ENCODE data around the gene ADIRF.

The ADIRF gene

DNA sequence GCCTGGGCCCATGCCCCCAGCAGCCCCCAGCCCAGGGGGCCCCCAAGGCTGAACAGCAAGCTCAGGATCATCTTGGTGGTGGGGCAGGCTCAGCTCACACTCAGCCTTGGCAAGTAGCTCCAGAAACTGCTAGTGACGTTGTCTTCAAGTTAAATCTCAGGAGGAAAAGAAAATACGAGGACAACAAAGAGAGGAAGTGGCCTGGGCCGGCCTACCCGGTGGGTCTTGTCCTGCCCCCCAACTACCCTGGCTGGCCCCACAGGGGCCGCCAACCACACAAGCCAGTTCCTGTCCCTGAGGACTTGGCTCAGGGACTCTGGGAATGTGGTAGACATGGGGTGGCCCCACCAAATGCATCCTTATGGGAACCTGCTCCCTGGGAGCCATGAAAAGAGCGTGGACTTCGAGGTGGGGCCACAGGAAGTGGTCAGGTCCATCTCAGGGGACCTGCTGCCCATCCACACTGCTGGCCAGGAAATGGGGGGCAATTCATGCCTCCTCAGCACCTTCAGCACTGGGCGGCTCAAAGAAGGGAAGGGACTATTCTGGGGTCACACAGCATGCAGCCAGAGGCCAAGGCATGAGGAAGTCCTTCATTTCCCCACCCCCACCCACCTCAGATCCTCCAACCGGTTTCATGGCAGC, 10.7 kb upstream of the ADIRF start, which contains the start of gene MMRN2:
TSS of gene MMRN2 (minus strand) at position 145 of the 645 bp plus-strand sequence. CDS start at position 71, 74 bp downstream.
- H3K4me3 ChIP-seq (ENCODE audit: low read length): peak within 1 kb of the TSS; percentile 78
- no peaks in the 10 kb centered on the region for H3K27me3 ChIP-seq (replicated peaks; ENCODE audit: control insufficient read depth, insufficient read depth, low read length)
- no peak for DNase-seq (ENCODE audit: low read depth)
- H3K4me1 ChIP-seq (ENCODE audit: control insufficient read depth, insufficient read depth, low read length): peaks cover 58% of the 10 kb centered on the region
- no peaks in the 10 kb centered on the region for H3K9me3 ChIP-seq (ENCODE audit: control insufficient read depth, low read length)
- peak within 1 kb of the TSS; percentile 80 for H3K9ac ChIP-seq (ENCODE audit: low read length)
- H3K36me3 ChIP-seq (ENCODE audit: control insufficient read depth, insufficient read depth, low read length, severe bottlenecking): no peaks in the 10 kb centered on the region

DNA sequence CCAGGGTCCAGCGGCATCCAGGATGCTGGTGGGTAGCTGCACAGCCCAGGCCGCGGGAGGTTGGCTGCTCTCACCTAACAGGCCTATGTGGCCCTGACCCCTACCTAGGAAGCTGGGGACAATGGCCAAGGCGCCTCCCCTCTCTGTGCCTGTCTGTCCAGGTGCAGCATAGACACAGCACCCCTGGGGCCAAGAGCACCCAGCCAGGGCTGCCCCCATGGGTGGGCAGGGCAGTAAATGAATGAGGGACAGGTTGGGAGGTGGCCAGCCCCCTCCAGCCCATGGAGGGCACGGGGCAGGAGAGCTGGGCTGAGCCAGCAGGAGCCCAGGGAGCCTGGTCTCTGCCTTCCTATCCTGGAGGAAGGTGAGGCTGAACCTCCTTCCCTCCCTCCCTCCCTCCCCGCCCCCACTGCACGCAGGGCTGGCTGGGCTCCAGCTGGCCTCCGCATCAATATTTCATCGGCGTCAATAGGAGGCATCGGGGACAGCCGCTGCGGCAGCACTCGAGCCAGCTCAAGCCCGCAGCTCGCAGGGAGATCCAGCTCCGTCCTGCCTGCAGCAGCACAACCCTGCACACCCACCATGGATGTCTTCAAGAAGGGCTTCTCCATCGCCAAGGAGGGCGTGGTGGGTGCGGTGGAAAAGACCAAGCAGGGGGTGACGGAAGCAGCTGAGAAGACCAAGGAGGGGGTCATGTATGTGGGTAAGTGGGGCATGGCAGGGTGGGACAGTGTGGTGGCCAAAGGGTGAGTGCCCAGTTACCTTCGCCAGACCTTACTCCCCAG, 10.0 kb upstream of the ADIRF start, which contains the start of gene SNCG:
TSS of gene SNCG (plus strand) at position 484 of the 785 bp plus-strand sequence. CDS start at position 583, 99 bp downstream.
- DNase-seq (ENCODE audit: low read depth): no peak
- H3K36me3 ChIP-seq (ENCODE audit: control insufficient read depth, insufficient read depth, low read length, severe bottlenecking): no peaks in the 10 kb centered on the region
- no peaks in the 10 kb centered on the region for H3K9me3 ChIP-seq (ENCODE audit: control insufficient read depth, low read length)
- no peaks in the 10 kb centered on the region for H3K27me3 ChIP-seq (replicated peaks; ENCODE audit: control insufficient read depth, insufficient read depth, low read length)
- peak within 1 kb of the TSS; percentile 78 for H3K4me3 ChIP-seq (ENCODE audit: low read length)
- H3K9ac ChIP-seq (ENCODE audit: low read length): peak within 1 kb of the TSS; percentile 80
- H3K4me1 ChIP-seq (ENCODE audit: control insufficient read depth, insufficient read depth, low read length): peaks cover 57% of the 10 kb centered on the region

DNA sequence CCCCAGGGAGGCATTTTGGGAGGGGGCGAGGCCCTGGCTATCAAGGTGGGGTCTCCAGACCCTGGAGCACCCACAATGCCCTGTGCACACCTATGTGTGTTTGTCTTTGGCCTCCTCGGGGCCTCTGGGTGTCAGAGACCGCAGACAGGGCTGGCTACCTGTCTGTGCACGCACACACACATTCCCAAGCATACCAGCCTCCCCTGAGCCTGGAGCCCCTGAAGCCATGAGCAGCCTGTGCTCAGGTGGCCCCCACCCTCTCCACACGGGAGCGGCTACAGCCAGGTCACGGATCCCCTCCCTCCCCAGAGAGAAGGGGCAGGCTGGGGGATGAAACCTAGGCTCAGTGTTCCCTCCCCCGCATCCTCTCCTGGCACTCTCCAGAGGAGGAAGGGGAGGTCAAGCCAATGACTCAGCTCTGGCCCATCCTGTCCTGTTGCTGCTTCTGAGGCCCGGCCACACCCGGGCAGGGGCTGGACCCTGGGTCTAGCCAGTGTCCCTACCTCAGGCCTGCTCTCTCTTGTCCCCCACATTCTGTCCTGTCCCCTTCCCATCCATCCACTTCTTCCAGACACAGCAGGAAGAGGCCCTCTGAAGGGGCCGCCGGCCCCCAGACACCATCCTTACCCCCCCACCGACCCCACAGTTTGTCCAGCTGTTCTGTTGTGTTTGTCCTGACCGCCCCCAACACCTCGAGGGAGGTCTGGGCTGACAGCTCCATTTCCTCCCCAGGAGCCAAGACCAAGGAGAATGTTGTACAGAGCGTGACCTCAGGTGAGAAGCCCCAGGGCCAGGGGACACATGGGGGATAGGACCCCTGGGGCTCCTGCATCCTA, 9.2 kb upstream of the ADIRF start:
- peak; percentile 62 for DNase-seq (ENCODE audit: low read depth)
- Histone ChIP-seq H3K36me3 (ENCODE audit: control insufficient read depth, insufficient read depth, low read length, severe bottlenecking) (no peaks in the 10 kb centered on the region), H3K27me3 (replicated peaks; ENCODE audit: control insufficient read depth, insufficient read depth, low read length) (no peaks in the 10 kb centered on the region), H3K9me3 (ENCODE audit: control insufficient read depth, low read length) (no peaks in the 10 kb centered on the region), H3K4me3 (ENCODE audit: low read length) (peak overlapping the region; percentile 78), H3K9ac (ENCODE audit: low read length) (peak overlapping the region; percentile 80), H3K4me1 (ENCODE audit: control insufficient read depth, insufficient read depth, low read length) (peaks cover 49% of the 10 kb centered on the region)

DNA sequence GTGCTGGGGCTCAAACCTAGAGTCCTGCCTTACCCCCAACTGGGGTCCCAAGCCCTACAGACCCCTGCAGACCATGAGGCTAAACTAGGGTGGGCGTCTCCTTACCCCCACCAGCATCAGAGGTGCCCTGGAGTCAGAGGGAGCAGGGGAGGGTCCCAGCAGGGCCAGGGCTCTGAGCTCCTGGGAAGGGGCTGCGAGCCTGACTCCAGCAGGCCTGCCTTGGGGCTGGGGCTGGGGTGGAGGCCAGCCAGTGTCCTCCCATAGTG, 8.6 kb upstream of the ADIRF start:
- Histone ChIP-seq H3K36me3 (ENCODE audit: control insufficient read depth, insufficient read depth, low read length, severe bottlenecking) (no peaks in the 10 kb centered on the region), H3K4me1 (ENCODE audit: control insufficient read depth, insufficient read depth, low read length) (peaks cover 43% of the 10 kb centered on the region), H3K4me3 (ENCODE audit: low read length) (peak overlapping the region; percentile 78), H3K27me3 (replicated peaks; ENCODE audit: control insufficient read depth, insufficient read depth, low read length) (no peaks in the 10 kb centered on the region), H3K9ac (ENCODE audit: low read length) (peak overlapping the region; percentile 80), H3K9me3 (ENCODE audit: control insufficient read depth, low read length) (no peaks in the 10 kb centered on the region)
- no peak for DNase-seq (ENCODE audit: low read depth)

DNA sequence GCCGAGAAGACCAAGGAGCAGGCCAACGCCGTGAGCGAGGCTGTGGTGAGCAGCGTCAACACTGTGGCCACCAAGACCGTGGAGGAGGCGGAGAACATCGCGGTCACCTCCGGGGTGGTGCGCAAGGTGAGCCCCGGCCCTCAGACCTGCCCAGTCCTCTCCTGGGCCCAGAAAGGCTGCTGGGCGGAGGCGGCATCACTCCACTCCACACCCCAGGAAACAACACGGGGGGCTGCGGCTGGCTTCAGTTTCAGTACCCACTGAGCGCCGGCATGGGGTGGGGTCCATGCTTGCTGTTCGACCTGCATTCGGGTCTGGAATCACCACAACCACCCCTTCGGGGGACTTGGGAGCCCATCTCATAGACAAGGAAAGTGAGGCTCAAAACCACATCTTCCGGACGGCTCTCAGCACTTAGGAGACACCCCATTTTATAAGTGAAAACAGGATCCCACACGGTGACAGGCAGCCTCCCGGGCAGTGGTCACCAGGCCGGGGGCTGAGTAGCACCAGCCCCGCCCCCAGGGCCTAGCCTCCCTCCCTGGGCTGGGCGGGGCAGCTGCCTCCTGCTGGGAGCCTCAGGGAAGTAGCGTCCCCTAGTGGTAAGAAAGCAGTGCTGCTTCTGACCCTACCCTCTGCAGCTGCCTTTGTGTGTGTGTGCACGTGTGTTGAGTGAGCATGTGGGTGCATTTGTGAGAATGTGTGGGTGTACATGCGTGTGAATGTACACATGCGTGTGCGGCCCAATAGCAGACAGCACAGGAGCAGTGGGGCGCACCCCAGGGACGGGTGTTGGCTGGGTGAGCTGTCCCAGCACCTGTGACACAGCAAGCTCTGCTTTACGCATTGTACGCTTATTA, 8.0 kb upstream of the ADIRF start:
- Histone ChIP-seq H3K4me1 (ENCODE audit: control insufficient read depth, insufficient read depth, low read length) (peaks cover 38% of the 10 kb centered on the region), H3K9me3 (ENCODE audit: control insufficient read depth, low read length) (no peaks in the 10 kb centered on the region), H3K36me3 (ENCODE audit: control insufficient read depth, insufficient read depth, low read length, severe bottlenecking) (no peaks in the 10 kb centered on the region), H3K27me3 (replicated peaks; ENCODE audit: control insufficient read depth, insufficient read depth, low read length) (no peaks in the 10 kb centered on the region), H3K4me3 (ENCODE audit: low read length) (peak overlapping the region; percentile 78), H3K9ac (ENCODE audit: low read length) (peak overlapping the region; percentile 80)
- DNase-seq (ENCODE audit: low read depth): peak; percentile 81

DNA sequence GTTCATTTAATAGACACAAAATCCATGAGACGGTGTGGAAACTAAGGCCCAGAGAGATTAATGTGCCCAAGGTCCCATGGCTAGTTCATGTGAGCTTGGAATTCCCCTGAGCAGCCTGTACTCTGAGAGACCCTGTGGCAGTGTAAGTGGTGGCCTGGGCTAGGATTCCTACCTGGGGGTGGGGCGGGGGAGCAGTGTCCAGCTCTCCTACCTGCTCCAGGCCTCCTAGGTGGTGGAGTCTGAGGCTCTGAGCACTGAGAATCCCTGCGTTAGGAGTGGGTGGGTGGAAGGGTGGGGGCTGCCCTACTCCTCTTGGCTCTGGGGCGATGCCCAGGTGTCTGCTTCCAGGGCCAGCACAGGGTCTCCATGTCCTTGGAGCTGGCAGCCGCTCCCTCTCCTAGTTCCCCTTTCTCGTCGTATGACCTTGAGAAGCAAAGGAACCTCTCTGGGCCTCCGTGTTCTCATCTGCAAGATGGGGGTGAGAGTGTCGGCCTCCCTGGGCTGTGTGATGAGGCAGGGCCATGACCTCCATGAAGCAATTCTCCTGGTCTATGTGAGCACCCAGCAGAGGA, 7.3 kb upstream of the ADIRF start:
- no peak overlapping the region for H3K4me3 ChIP-seq (ENCODE audit: low read length)
- H3K4me1 ChIP-seq (ENCODE audit: control insufficient read depth, insufficient read depth, low read length): peaks cover 37% of the 10 kb centered on the region
- no peaks in the 10 kb centered on the region for H3K27me3 ChIP-seq (replicated peaks; ENCODE audit: control insufficient read depth, insufficient read depth, low read length)
- no peak for DNase-seq (ENCODE audit: low read depth)
- no peaks in the 10 kb centered on the region for H3K36me3 ChIP-seq (ENCODE audit: control insufficient read depth, insufficient read depth, low read length, severe bottlenecking)
- no peaks in the 10 kb centered on the region for H3K9me3 ChIP-seq (ENCODE audit: control insufficient read depth, low read length)
- peak overlapping the region; percentile 15 for H3K9ac ChIP-seq (ENCODE audit: low read length)

DNA sequence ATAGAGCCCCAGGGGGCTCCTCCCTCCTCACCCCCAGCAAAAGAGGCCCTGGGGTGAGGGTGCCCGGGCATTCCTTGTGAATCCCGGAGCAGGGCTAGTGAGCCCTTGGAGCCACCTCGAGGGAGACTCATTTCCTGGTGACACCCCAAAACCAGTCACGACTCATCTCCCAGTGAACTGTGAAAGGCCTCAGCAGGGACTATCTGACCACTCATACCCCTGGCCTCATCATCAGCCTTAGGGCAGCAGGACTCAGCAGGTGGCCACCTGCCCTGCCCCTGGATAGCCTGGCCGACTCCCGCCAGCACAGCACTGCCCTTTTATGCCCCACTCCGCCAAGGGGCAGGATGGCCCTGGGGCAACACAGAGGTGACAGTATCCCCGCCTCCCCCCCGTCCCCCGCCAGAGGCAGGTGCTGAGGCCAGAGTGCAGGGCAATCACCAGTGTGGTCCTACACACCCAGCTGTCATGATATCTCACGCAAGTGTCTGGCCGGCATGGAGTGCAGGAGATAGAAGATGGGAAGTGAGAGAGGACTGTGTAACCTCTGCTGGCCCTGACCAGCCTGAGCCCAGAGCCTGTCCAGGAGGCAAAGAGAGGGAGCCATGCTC, 6.7 kb upstream of the ADIRF start:
- no peaks in the 10 kb centered on the region for H3K36me3 ChIP-seq (ENCODE audit: control insufficient read depth, insufficient read depth, low read length, severe bottlenecking)
- H3K4me3 ChIP-seq (ENCODE audit: low read length): no peak overlapping the region
- H3K9me3 ChIP-seq (ENCODE audit: control insufficient read depth, low read length): no peaks in the 10 kb centered on the region
- no peaks in the 10 kb centered on the region for H3K27me3 ChIP-seq (replicated peaks; ENCODE audit: control insufficient read depth, insufficient read depth, low read length)
- peaks cover 42% of the 10 kb centered on the region for H3K4me1 ChIP-seq (ENCODE audit: control insufficient read depth, insufficient read depth, low read length)
- DNase-seq (ENCODE audit: low read depth): no peak
- peak overlapping the region; percentile 15 for H3K9ac ChIP-seq (ENCODE audit: low read length)

DNA sequence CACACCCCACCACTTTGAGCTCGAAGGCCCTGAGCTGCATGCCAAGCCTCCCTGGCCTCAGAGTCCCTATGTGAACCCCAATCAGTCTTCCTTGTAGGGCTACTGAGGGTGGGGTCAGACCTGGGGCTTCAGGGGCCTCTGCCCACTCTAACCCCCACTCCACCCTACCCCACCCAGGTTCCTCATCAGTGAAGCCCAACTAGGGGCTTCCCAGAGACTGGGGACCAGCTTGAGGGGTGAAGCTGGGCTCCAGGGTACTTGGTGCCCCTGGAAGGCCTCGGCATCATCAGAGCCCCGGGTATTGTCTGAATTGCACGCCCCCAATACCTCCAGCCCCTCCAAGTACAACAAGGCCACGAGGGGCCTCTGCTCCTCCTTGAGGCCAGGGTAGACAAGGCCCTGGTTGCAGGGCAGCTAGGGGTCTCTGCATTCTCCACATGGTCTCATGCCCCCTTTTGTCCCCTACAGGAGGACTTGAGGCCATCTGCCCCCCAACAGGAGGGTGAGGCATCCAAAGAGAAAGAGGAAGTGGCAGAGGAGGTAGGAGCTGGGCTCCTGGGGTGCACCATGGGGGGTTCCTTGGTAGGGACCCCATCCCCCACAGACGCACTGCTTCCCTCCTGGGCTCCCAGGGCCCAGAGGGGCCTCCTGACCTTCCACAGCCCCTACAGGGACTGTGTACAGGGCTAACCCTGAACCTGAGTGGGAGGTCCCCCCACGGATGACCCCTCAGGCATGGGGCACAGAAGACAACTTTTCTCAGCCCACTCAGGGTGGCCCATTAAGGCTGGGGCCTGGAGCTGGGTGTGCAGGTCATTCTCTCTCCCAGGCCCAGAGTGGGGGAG, 5.9 kb upstream of the ADIRF start:
- Histone ChIP-seq H3K36me3 (ENCODE audit: control insufficient read depth, insufficient read depth, low read length, severe bottlenecking) (no peaks in the 10 kb centered on the region), H3K4me3 (ENCODE audit: low read length) (no peak overlapping the region), H3K27me3 (replicated peaks; ENCODE audit: control insufficient read depth, insufficient read depth, low read length) (no peaks in the 10 kb centered on the region), H3K9ac (ENCODE audit: low read length) (peak overlapping the region; percentile 8), H3K4me1 (ENCODE audit: control insufficient read depth, insufficient read depth, low read length) (peaks cover 50% of the 10 kb centered on the region), H3K9me3 (ENCODE audit: control insufficient read depth, low read length) (no peaks in the 10 kb centered on the region)
- DNase-seq (ENCODE audit: low read depth): no peak

DNA sequence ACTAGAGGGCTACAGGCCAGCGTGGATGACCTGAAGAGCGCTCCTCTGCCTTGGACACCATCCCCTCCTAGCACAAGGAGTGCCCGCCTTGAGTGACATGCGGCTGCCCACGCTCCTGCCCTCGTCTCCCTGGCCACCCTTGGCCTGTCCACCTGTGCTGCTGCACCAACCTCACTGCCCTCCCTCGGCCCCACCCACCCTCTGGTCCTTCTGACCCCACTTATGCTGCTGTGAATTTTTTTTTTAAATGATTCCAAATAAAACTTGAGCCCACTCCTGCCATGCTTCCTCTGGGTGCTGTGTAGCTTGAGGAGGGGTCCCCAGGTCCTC, 5.3 kb upstream of the ADIRF start:
- no peak overlapping the region for H3K4me3 ChIP-seq (ENCODE audit: low read length)
- H3K4me1 ChIP-seq (ENCODE audit: control insufficient read depth, insufficient read depth, low read length): peaks cover 52% of the 10 kb centered on the region
- H3K9ac ChIP-seq (ENCODE audit: low read length): no peak overlapping the region
- no peaks in the 10 kb centered on the region for H3K27me3 ChIP-seq (replicated peaks; ENCODE audit: control insufficient read depth, insufficient read depth, low read length)
- DNase-seq (ENCODE audit: low read depth): no peak
- no peaks in the 10 kb centered on the region for H3K9me3 ChIP-seq (ENCODE audit: control insufficient read depth, low read length)
- no peaks in the 10 kb centered on the region for H3K36me3 ChIP-seq (ENCODE audit: control insufficient read depth, insufficient read depth, low read length, severe bottlenecking)

Data from adipocyte (in vitro differentiated cells).